Measurements from ENCODE around the gene CRHR2. TPM values are rescaled to one million over a fixed set of nuclear protein-coding genes. Genes with fewer than 3 reads are reported as not detected.

The CRHR2 gene
- total and polyA plus RNA-seq, 2 experiments from 2014 or later, result 0.14 to 1.4 TPM

GRCh38 chr7:30618961-30619360, 63.3 kb downstream of the CRHR2 start (continued):
- TF ChIP-seq ZNF462 (CRISPR knock-in tag; IDR thresholded peaks at IDR 0.05), result no peak

- no peak overlapping the region for H3K27ac Mint-ChIP-seq
- peaks cover 61% of the 10 kb centered on the region for H3K79me2 ChIP-seq (replicated peaks; ENCODE audit: insufficient read depth)
- TF ChIP-seq POLR2AphosphoS5 (IDR thresholded peaks at IDR 0.05; ENCODE audit: low read depth), result no peak
- no peak for TF ChIP-seq ZNF114 (CRISPR knock-in tag; IDR thresholded peaks at IDR 0.05)
- TF ChIP-seq NANOG (IDR thresholded peaks at IDR 0.05; ENCODE audit: borderline replicate concordance), result no peak
- no peak for TF ChIP-seq STAT1 (IDR thresholded peaks at IDR 0.05; ENCODE audit: unreplicated experiment)
- TF ChIP-seq ZNF462 (CRISPR knock-in tag; IDR thresholded peaks at IDR 0.05), result no peak
- no peak for TF ChIP-seq ETS1 (IDR thresholded peaks at IDR 0.05)
- TF ChIP-seq CREB1 (CRISPR knock-in tag; IDR thresholded peaks at IDR 0.05; ENCODE audit: low read depth), result no peak
Measured at GRCh38 chr7:30618080-30618676, 64.1 kb downstream of the CRHR2 start.

More at GRCh38 chr7:30618080-30618676, 64.1 kb downstream of the CRHR2 start:
- Histone ChIP-seq H3K4me1 (ENCODE audit: insufficient read depth) (no peaks in the 10 kb centered on the region), H3K4me3 (no peak overlapping the region), H3K27me3 (ENCODE audit: insufficient read depth) (no peaks in the 10 kb centered on the region), H3K9me2 (ENCODE audit: insufficient read depth) (no peaks in the 10 kb centered on the region), H3K36me3 (ENCODE audit: insufficient read depth) (peaks cover 85% of the 10 kb centered on the region), H4K20me1 (replicated peaks; ENCODE audit: insufficient read depth) (peaks cover 42% of the 10 kb centered on the region), H2AFZ (no peak overlapping the region), H3K4me2 (no peak overlapping the region), H3K27ac (ENCODE audit: low read depth) (no peak overlapping the region), H3F3A (replicated peaks; ENCODE audit: low read depth) (no peaks in the 10 kb centered on the region; the same call in 1 of the 2 replicates)
- ATAC-seq (no peak), DNase-seq (ENCODE audit: low spot score) (no peak)
- no peaks in the 10 kb centered on the region for H3K4me1 Mint-ChIP-seq
- H3K4me3 Mint-ChIP-seq, result no peak overlapping the region
- H3K36me3 Mint-ChIP-seq (ENCODE audit: low read depth), result peaks cover 96% of the 10 kb centered on the region
- no peaks in the 10 kb centered on the region for H3K27me3 Mint-ChIP-seq (ENCODE audit: insufficient read depth, low read depth, poor library complexity)
- no peaks in the 10 kb centered on the region for H3K9me3 Mint-ChIP-seq

Measured in GM23338 (cell line).